Keratinocyte (primary cell): ENCODE measurements around the gene SLC25A21.

ENCODE experiments used
- CTCF ChIP-seq, 3 experiments: IDR thresholded peaks in 1 of 3; conservative IDR thresholded peaks in 1 of 3; optimal IDR thresholded peaks in 1 of 3; 2 replicates in 2 of 3; 3 replicates in 1 of 3; pipeline versions ENCODE3 to v1.5.1; 2011; ENCODE audit warnings: low read length in 3 of 3, mild to moderate bottlenecking in 3 of 3, moderate library complexity in 2 of 3, control low read depth in 1 of 3, inconsistent platforms in 1 of 3; ENCODE audit not compliant: insufficient read depth in 2 of 3; ENCODE audit errors: extremely low read depth in 1 of 3
- EZH2 ChIP-seq: IDR thresholded peaks from one replicate; pipeline ENCODE4 v1.6.1; 2012; ENCODE audit warnings: inconsistent platforms, mild to moderate bottlenecking, low read length, moderate library complexity

- TF ChIP-seq CTCF (optimal IDR thresholded peaks at IDR 0.05 in 1 of 3, IDR thresholded peaks at IDR 0.05 in 1 of 3, conservative IDR thresholded peaks at IDR 0.05 in 1 of 3; ENCODE audit: extremely low read depth in 1 of 3, insufficient read depth in 2 of 3, low read length in 3 of 3) = no peak
- no peak for TF ChIP-seq EZH2
These were observed 311.6 kb downstream of the SLC25A21 start for GRCh38 chr14:36860831-36861230.
